ENCODE data around the gene MYRF. TPM values are rescaled to one million over a fixed set of nuclear protein-coding genes. Genes with fewer than 3 reads are reported as not detected.

Gene MYRF
- total and polyA plus RNA-seq, 2 of the 13 experiments (the other 11 are each of a cell fraction or from before 2014, with no cell fraction given): 10.2 to 25.9 TPM

GRCh38 chr11:61769169-61769920 is 16.9 kb downstream of the MYRF start (continued):
- TF ChIP-seq TEAD2 (CRISPR knock-in tag; IDR thresholded peaks at IDR 0.05): no peak
- no peak for TF ChIP-seq ZNF747 (CRISPR knock-in tag; IDR thresholded peaks at IDR 0.05; ENCODE audit: borderline replicate concordance)
- TF ChIP-seq HNRNPLL (IDR thresholded peaks at IDR 0.05; ENCODE audit: low read depth, low read length, poor library complexity, severe bottlenecking): peak; percentile 33
- TF ChIP-seq PAX8 (CRISPR knock-in tag; IDR thresholded peaks at IDR 0.05; ENCODE audit: borderline replicate concordance): no peak
- TF ChIP-seq ZNF790 (CRISPR knock-in tag; IDR thresholded peaks at IDR 0.05; ENCODE audit: borderline replicate concordance): no peak
- TF ChIP-seq, protein P1, sequence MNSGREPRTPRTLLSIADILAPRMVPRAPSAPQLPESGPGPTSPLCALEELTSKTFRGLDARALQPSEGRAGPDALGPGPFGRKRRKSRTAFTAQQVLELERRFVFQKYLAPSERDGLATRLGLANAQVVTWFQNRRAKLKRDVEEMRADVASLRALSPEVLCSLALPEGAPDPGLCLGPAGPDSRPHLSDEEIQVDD (CRISPR knock-in tag; IDR thresholded peaks at IDR 0.05; ENCODE audit: borderline replicate concordance): no peak
- TF ChIP-seq, protein P2, sequence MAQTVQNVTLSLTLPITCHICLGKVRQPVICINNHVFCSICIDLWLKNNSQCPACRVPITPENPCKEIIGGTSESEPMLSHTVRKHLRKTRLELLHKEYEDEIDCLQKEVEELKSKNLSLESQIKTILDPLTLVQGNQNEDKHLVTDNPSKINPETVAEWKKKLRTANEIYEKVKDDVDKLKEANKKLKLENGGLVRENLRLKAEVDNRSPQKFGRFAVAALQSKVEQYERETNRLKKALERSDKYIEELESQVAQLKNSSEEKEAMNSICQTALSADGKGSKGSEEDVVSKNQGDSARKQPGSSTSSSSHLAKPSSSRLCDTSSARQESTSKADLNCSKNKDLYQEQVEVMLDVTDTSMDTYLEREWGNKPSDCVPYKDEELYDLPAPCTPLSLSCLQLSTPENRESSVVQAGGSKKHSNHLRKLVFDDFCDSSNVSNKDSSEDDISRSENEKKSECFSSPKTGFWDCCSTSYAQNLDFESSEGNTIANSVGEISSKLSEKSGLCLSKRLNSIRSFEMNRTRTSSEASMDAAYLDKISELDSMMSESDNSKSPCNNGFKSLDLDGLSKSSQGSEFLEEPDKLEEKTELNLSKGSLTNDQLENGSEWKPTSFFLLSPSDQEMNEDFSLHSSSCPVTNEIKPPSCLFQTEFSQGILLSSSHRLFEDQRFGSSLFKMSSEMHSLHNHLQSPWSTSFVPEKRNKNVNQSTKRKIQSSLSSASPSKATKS (CRISPR knock-in tag; IDR thresholded peaks at IDR 0.05): no peak
- peak; percentile 65; the same call in 1 of the 2 replicates for TF ChIP-seq ZMYM3 (CRISPR knock-in tag; IDR thresholded peaks at IDR 0.05)
- 0 out of 2 replicates have a peak, but pooled peaks have one; percentile 36 for TF ChIP-seq PHF20 (CRISPR knock-in tag; IDR thresholded peaks at IDR 0.05)
- TF ChIP-seq AHDC1 (CRISPR knock-in tag; IDR thresholded peaks at IDR 0.05; ENCODE audit: borderline replicate concordance): no peak
- TF ChIP-seq FOSL2 (CRISPR knock-in tag; IDR thresholded peaks at IDR 0.05): peak; percentile 39; the same call in 1 of the 2 replicates
- no peak for TF ChIP-seq ZNF441 (CRISPR knock-in tag; IDR thresholded peaks at IDR 0.05; ENCODE audit: borderline replicate concordance)
- TF ChIP-seq ZNF83 (CRISPR knock-in tag; IDR thresholded peaks at IDR 0.05; ENCODE audit: borderline replicate concordance): no peak
- no peak for TF ChIP-seq FIP1L1 (IDR thresholded peaks at IDR 0.05; ENCODE audit: borderline replicate concordance, insufficient read depth, low read depth, low read length)
- TF ChIP-seq ZNF615 (CRISPR knock-in tag; IDR thresholded peaks at IDR 0.05; ENCODE audit: borderline replicate concordance): no peak
- no peak for TF ChIP-seq NFRKB (IDR thresholded peaks at IDR 0.05)
- no peak for TF ChIP-seq SRSF4 (IDR thresholded peaks at IDR 0.05; ENCODE audit: low read depth, low read length, poor library complexity, severe bottlenecking)
- no peak for TF ChIP-seq ISX (CRISPR knock-in tag; conservative IDR thresholded peaks at IDR 0.05)
- peak; percentile 25 for TF ChIP-seq ZEB1 (IDR thresholded peaks at IDR 0.05; ENCODE audit: insufficient replicate concordance, low read depth)
- TF ChIP-seq KLF12 (CRISPR knock-in tag; IDR thresholded peaks at IDR 0.05; ENCODE audit: borderline replicate concordance): no peak

All from HepG2 (cell line).